Suprapubic skin (tissue), 4 donors: ENCODE data around the gene ACP3.

ENCODE experiments used
- POLR2A ChIP-seq, 2 donors: fragments of 450-650 bp; IDR thresholded peaks; one replicate each; pipeline ENCODE4 v1.6.1; 2017; ENCODE audit warnings: antibody characterized with exemption in 2 of 2, mild to moderate bottlenecking in 2 of 2, moderate library complexity in 2 of 2
- POLR2AphosphoS5 ChIP-seq, 3 donors: sonication (generic); formaldehyde crosslinking; IDR thresholded peaks; one replicate each; pipeline ENCODE4 v1.6.1; 2017; ENCODE audit warnings: antibody characterized with exemption in 3 of 3
- TF ChIP-seq, protein P1 (sequence below), 2 donors: fragments of 200-600 bp in 1 of 2; fragments of 450-650 bp in 1 of 2; sonication (generic) in 1 of 2; IDR thresholded peaks; one replicate each; pipeline ENCODE4 v1.5.1; 2016 to 2019; ENCODE audit warnings: antibody characterized with exemption in 2 of 2, mild to moderate bottlenecking in 1 of 2, moderate library complexity in 1 of 2

DNA sequence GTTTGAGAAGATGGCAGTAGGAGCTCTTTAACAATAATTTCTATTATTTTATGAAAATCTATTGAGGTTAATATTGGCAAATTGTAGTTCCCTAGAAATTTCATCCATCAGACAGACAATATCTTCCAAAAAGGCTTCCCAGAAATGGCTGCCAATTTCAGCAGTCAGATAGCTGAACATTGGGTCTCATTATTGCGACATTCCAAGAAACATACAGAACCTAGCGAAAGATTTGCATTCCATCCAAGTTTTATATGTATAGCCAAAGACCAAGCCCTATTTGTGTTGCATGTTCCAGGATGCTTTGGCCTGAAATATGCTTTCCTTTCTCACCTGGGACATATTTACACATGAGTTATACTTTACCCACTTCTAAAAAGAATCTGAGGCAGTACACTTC, 24.5 kb downstream of the ACP3 start:
- TF ChIP-seq, protein P1, sequence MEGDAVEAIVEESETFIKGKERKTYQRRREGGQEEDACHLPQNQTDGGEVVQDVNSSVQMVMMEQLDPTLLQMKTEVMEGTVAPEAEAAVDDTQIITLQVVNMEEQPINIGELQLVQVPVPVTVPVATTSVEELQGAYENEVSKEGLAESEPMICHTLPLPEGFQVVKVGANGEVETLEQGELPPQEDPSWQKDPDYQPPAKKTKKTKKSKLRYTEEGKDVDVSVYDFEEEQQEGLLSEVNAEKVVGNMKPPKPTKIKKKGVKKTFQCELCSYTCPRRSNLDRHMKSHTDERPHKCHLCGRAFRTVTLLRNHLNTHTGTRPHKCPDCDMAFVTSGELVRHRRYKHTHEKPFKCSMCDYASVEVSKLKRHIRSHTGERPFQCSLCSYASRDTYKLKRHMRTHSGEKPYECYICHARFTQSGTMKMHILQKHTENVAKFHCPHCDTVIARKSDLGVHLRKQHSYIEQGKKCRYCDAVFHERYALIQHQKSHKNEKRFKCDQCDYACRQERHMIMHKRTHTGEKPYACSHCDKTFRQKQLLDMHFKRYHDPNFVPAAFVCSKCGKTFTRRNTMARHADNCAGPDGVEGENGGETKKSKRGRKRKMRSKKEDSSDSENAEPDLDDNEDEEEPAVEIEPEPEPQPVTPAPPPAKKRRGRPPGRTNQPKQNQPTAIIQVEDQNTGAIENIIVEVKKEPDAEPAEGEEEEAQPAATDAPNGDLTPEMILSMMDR (IDR thresholded peaks at IDR 0.05), result no peak
- TF ChIP-seq POLR2A (IDR thresholded peaks at IDR 0.05) (no peak), POLR2AphosphoS5 (IDR thresholded peaks at IDR 0.05) (no peak)
